SIG-M5 treated with dmso at 0.1 percent for 504 hours (cell line): ENCODE data around the gene IL21.

Experiments
- DNase-seq: peaks from one replicate; lab custom pipeline; 2025; ENCODE audit not compliant: unreplicated experiment; lab: John Stamatoyannopoulos, UW

IL21 gene

DNA sequence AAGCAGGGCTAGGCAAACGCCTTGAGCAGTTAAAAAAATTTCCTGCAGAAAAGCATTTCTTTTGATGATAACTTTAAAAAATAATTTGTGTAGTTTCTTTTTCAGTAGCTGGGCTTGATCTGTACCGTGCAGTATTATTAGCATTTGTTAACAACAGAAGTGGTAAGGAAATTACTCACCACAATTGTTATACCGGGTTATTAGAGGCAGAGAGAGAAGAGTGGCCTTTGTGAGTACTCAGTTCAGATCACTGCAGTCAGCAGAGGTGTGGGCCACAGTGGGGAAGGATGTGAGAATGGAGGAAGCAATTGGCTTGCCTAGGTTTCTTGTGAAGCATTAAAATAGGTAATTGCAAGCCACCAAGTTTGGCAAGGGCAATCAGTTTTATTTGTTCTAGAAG lies 14.3 kb upstream of the IL21 start:
- no peak for DNase-seq

DNA sequence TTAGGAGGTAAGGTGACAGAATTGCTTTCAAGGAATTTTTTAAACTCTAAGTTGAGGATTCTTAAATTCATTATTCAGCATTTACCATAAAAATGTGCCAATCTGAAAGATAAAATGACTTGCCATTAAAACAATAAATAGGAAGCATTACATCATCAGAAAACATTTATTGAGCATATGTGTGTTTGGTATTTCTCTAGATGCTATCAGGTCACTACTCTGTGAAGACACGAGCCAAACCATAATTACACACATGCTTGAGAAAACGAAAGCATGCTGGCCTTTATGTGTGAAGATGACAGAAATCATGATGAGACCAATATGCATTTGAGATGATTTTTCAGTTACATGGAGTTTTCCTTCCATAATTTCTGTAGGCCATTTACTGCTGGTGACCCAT lies 12.3 kb upstream of the IL21 start:
- no peak for DNase-seq

DNA sequence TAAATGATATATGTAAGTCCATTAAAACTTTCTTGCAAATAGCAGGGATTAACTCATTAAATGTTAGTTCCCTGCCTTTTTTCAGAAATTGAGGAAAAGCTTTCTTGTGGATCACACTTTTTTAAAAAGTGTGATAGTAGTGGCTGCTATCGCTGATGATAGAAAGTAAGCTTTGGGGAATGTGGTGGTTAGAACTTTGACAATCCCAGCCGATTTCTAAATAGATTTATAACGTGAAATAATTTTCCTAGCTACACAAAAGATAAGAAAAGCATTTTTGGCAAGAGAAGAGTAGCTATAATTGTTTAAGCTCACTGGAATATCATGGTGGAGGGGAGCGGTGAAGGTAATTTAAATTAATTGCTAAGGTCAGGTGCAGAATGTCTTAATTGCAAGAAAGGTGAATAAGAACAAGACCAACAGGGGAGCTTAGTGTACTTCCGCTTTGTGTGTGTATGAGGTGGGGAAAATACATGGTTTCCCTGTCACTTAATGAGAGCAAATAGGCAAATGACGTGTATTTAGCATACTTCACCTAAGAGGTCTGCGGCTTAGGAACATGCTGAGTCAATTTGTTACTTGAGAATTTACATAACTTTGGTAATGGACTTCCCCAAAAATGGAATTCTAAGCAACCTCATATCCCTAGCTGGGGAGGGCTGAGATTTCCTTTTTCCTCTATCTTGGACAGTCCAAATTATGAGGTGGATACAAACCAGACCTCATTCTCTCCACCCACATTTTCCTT lies 11.7 kb upstream of the IL21 start:
- DNase-seq: no peak

- DNase-seq: no peak
Measured at GRCh38 chr4:122625156-122625555, 4.3 kb upstream of the IL21 start.

DNA sequence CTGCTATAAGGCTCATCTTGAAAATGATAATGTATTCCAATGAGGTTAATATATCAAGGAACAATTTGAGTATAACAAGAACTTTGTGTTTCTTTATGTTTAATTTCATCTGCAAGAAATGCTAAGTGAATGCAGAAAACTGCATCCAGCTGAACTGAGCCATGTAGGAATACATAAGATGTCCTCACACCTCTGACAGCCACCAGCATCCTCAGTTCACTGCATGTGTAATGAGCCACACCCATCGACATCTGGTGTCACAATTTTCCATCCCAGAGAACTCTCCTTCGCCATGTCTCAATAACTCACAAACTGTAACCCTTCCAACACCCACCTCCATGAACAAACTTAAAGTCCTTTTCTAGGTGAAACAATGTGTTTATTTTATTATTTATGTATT lies 3.3 kb upstream of the IL21 start:
- DNase-seq: no peak

GRCh38 chr4:122623637-122624166 lies 2.8 kb upstream of the IL21 start:
- DNase-seq: no peak

- no peak for DNase-seq
Measured at GRCh38 chr4:122622400-122622799, 1.5 kb upstream of the IL21 start.

DNA sequence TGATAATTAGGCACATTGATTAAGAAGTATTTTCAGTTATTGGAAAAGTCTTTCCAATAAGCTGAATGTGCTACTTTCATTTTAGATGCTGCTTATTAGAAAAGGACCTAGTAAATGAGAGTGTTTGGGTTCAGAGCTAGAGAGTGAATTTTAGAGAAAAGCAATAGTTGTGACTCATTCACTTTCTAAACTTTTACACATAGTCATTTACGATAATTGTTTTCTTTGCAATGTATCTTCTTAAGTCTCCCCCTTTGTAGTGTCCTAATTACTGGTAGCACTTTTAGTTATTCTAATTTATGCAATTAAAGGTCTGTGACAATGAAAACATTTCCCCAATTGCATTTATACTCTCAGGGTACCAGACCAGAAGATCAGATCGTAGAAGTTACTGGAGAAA lies 1.3 kb downstream of the IL21 start:
- DNase-seq: no peak

- DNase-seq: no peak
Measured at GRCh38 chr4:122617597-122618593, 3.0 kb downstream of the IL21 start.

GRCh38 chr4:122616915-122617596 lies 3.8 kb downstream of the IL21 start:
- DNase-seq: no peak

GRCh38 chr4:122614621-122615020 lies 6.2 kb downstream of the IL21 start:
- no peak for DNase-seq

DNA sequence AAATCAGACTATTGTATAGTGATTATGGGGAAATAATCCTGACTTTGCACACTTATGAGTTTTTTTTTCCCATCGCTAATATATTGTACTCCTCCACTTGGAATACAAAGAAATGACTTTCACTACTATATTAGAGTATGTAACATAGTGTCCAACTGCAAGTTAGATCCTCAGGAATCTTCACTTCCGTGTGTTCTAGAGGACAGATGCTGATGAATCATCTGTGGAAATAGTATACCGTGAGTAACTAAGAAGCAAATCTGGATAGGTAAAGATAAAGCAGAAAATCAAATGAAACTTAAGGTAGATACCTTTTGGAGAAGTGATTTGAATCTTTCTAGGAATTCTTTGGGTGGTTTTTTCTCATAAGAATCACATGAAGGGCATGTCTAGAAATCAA lies 8.3 kb downstream of the IL21 start:
- no peak for DNase-seq

DNA sequence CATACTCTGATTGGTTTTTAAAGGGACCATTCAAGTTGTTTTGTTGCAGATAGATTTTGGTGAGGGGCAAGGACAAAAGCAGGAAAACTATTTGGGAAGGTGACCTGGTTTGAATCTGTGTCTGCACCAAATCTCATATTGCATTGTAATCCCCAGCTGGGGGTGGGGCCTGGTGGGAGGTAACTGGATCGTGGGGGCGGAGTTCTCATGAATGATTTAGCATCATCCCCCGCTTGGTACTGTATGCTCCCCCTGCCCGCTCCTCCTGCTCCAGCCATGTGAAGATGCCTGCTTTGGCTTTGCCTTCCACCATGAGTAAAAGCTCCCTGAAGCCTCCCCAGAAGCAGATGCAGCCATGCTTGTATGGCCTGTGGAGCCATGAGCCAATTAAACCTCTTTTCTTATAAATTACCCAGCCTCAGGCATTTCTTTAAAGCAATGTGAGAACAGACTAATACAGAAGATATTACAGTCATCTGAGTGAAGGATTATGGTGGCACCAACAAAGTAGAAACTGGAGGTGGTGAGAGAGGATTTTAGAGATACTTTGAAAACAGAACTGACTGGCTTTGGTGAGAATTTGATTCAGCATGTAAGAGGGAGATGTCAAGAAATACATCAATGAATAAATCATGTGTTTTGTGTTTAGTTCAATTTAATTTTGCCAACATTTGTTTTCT lies 14.4 kb downstream of the IL21 start:
- DNase-seq: no peak

DNA sequence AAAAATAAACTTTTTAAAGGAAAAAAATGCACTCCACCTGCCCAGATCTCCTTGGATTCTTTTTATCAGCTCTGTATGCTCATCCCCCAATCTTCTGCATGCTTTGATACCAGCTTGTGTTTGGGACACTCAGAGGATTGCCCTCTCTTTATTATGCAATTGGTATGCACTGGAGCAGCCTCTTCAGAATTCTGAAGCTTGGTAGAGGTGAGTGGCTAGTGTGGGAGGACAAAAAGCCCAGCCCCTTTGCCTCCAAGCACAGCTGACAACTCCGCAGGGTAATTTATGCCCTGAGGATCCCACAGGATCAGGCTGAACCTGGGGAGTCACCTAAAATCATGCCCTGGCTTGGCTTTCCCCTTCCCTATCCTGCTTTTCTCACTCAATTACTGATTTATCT lies 16.7 kb downstream of the IL21 start:
- DNase-seq: no peak

GRCh38 chr4:122603156-122603574 lies 17.7 kb downstream of the IL21 start:
- no peak for DNase-seq

DNA sequence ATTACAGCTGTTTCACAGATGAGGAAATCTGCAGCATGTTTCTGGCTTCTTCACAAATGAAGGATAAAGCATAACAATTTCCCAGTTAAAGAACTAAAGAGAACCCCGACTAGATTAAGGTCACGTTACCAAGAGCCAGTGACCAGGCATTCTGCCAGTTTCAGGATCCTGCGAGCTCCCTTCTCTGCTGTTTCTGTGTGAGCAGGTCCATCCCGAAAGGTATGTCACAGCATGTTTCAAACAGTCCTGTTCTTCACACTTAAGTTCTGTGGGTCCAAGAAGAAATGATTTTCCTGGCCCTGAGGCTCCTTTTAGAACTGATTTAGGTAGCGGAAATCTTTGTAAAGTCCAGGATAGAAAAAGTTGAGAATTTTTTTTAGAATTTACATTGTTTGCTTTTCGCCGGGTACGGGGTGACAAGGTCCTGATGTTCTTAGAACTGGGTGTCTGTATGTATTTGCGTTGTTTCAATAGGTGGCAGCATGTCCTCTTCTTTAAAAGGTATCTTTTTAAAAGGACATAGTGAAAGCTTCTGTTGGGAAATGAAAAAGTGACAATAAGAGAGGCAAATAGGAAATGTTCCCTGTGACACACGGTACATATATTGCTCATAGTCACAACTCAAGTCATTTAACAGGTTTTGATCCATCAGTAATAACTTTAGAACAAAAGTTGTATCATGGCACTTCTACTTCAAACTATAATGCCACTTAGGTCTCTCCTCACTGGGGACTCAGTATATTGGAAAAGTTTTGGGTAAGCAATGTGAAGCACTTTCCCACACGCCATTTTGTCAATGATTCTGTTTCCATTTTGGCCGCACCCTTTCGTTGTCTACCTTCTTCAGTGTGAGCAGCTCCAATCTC lies 18.4 kb downstream of the IL21 start:
- peak; percentile 67 for DNase-seq

DNA sequence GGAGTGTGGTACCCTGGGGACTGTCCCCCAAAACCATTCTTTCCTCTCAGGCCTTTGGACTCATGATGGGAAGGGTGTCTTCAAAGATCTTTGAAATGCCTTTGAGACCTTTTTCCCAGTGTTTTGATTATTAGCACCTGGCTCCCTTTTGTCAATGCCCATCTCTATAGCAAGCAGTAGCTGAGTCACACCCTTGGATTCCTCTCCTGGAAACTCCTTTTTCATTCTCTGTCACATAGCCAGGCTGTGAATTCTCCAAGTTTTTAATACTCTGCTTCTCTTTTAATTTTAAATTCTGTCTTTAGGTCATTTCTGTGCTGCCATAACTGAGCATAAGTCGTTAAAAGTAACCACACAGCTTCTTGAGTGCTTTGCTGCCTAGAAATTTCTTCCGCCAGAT lies 29.7 kb downstream of the IL21 start:
- no peak for DNase-seq

GRCh38 chr4:122588453-122589238 lies 32.2 kb downstream of the IL21 start:
- DNase-seq: peak; percentile 94

GRCh38 chr4:122584519-122584918 lies 36.3 kb downstream of the IL21 start:
- DNase-seq: peak; percentile 80
